SH-SY5Y (cell line): Measurements from ENCODE around the gene SLX4IP.

ENCODE experiments used
- GATA2 ChIP-seq: IDR thresholded peaks from 2 replicates; pipeline ENCODE4 v1.6.1; 2011; ENCODE audit warnings: mild to moderate bottlenecking, low read depth, low read length
- GATA3 ChIP-seq: IDR thresholded peaks from 2 replicates; pipeline ENCODE4 v1.6.1; 2011; ENCODE audit warnings: low read depth, mild to moderate bottlenecking, low read length, moderate library complexity

DNA sequence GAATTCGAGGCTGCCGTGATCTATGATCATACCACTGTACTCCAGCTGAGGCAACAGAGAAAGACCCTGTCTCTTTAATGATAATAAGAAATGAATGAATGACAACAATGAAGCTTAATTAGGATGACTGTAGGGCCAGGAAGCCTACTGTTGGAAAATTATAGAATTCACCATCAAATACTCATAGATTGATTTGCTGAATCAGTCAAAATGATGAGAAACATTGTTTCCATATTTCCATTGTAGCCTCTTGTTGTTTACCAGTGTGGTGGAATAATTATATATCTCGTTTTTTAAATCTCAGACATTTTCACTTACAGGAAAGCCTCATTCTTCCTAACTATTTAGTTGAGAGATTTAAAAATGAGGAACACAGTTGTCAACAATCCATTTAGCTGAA, 142.5 kb downstream of the SLX4IP start:
- no peak for TF ChIP-seq GATA3
- no peak for TF ChIP-seq GATA2
